Muscle of back (tissue), 11 donors: ENCODE data around the gene MNX1. TPM values are rescaled to one million over a fixed set of nuclear protein-coding genes. Genes with fewer than 3 reads are reported as not detected.

ENCODE experiments used
- DNase-seq, 3 donors: peaks; one replicate each; pipeline versions ENCODE4 v3.0.0 to v3.0.0-alpha.2; 2013
- polyA plus RNA-seq, 10 donors: library from polyadenylated mRNA; unstranded; fragments of 120-200 nt; gene quantifications; one replicate each; pipeline ENCODE4 v1.2.1, GENCODE V29; 2013; ENCODE audit not compliant: insufficient read length in 10 of 10

The MNX1 gene
- polyA plus RNA-seq, 10 donors = 0.07 TPM; not detected in 9

DNA sequence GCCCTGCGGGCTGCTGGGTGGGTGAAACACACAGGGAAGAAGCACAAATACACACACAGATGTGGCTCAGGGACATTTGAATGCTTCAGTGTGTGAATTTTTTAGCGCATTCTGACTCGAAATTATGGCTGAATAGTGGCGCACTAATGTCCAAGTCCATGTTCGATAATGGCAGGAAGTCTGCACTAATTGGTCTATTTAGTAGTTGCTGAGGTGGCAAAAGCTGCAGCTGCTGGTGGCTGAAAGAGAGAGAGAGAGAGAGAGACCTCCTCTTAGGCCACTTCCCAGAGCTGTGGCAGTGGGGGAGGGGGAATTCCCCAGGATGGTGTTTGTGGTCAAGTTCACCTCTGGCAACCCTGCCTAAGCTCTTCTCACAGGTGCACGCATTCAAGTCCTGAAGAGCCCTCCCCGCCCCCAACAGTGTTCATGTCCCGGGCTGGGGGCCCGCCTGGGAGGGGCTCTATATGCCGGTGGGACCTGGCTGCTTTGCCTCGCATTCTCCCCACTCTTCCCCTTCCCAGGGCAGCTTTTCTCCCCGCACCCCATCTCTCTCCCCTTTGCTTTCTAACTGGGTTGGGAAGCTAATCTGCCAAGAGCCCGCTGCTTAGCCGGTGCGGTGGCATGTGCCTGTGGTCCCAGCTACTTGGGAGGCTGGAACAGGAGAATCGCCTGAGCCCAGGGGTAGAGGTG is 6.0 kb upstream of the MNX1 start:
- no peak for DNase-seq

DNA sequence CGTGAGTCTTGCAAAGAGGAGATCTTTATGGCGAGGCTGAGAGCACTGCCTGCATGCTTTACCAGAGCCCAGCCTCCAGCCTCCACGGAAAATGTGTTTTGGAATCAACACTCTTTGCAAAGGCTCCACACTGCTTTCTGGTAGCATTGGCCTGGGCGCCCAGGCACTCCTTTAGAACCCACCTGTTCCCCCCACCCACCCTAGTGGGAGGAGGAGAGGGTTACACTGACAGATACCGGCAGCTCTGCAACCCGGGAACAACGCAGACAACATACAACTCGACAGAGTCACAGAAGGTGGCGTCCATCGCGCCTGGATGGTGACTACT is 5.5 kb upstream of the MNX1 start:
- no peak for DNase-seq

DNA sequence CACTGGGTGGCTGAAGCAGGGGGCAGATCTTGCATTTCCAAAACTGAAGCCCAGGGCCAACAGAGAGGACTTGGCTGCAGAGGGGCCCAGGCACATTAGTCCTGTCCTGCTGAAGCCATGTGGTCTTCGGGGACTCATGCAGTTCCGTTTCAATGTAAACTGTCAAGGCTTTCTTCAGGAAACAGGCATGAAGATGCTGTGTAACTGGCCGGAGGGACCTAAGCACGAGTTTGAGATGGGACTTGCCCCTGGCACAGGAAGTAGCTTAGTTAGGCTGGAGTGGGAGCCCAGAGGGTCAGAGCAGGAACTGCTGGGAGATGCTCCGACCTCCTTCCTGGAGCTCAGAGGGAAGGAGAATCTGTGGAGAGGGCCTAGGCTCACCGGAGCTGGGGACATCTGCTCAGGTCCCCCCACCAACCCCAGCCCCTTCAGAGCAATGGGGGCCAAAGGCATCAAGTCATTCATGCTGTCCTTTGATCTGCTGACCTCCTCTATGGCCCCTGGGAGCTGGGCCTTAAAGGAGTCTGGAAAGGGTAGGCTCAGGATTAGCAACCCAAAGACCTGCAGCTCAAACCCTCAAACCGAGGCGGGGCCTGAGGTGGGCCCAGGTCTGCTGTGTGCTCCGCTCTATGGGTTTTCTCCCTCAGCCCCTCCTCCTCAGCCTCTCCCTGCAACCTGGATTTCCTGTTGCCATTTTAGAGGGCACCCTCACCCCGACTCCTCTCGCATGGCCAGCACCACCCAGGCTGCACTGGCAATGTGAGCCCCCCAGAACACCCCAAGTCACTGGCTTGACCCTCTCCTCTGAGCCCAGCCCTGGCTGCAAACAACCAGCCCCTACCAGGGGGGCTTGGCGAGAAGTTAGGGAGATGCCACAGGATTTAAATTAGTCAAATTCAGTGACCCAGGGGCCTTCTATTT is 4.4 kb upstream of the MNX1 start:
- DNase-seq = no peak

DNA sequence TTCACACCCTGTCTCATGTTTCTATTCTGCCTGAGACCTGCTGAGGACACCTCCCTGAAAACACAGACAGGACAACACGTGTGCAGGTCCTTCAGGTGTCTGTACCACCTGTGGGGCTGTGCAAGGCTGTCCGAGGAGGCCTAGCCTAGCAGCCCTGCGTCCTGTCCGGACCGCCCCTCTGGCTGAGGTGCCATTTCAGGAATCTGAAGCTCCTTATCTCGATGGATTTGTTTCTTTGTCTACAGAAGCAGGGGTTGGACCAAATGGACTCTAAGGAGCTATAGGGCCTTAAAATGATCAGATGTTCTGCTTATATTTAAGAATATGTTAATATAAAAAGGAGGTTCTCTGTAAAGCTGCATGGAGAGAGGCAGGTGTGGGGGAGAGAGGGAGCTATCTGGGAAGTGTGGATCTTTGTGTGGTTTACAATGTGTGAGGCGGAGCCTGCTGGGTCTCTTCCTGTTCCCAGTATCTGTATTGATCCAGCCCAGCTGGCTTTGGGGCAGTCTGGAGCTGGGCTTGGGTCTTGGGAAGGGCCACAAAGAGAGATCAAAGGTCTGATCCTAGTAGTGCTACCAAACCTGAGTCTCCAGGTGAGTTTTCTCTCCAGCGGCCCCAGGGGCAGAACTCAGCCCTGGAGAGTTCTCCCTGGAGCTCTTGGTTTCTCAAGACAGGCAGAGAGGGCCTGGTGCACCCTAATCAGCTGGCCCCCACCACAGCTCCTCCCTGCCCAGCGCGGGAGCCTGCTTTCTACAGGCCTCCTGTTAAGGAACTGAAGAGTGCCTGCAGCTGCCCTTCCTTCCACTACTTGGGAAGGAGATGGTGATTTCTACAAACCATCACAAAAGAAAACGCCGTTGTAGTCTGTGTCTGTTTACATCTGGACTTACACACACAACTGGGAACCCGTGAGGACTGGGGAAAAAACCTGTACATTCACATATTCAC is 3.4 kb upstream of the MNX1 start:
- no peak for DNase-seq

DNA sequence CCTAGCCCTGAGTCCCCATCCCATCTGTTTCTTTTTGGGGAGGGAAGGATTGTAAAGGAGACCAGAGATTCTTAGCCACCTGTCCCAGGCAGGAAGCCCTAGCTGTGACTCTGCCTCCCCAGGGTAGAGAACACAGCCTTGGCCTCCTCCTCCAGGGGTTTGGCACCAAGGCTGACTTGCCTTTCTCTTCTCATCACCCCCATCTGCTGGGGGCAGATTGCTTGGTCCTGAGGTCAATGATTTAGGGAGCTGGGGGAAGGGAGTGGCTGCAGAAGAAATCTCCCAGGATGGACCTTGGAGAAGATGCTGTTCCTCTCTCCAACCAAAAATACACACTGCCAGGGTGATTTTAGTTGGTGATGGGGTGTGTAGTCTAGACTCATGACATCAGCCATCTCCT is 2.6 kb upstream of the MNX1 start:
- DNase-seq = no peak

DNA sequence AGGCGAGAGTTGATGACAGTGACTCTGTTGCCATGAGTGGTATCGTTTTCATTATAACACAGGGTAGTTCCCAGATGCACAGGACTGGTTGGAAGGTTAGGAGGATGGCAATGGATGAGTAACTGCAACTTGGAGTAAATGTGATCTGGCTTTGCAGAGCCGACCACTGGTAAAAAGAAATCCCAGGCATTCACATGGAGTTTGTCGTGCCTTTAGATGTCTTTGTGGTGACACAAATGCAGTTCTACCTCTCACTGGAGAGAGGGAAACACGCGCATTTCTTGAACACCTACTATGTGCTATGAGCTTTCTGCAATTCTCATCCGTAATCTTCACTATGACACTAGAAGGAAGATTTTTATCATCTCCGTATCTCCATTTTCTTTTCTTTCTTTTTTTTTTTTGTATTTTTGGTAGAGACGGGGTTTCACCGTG is 1.7 kb upstream of the MNX1 start:
- DNase-seq = no peak

DNA sequence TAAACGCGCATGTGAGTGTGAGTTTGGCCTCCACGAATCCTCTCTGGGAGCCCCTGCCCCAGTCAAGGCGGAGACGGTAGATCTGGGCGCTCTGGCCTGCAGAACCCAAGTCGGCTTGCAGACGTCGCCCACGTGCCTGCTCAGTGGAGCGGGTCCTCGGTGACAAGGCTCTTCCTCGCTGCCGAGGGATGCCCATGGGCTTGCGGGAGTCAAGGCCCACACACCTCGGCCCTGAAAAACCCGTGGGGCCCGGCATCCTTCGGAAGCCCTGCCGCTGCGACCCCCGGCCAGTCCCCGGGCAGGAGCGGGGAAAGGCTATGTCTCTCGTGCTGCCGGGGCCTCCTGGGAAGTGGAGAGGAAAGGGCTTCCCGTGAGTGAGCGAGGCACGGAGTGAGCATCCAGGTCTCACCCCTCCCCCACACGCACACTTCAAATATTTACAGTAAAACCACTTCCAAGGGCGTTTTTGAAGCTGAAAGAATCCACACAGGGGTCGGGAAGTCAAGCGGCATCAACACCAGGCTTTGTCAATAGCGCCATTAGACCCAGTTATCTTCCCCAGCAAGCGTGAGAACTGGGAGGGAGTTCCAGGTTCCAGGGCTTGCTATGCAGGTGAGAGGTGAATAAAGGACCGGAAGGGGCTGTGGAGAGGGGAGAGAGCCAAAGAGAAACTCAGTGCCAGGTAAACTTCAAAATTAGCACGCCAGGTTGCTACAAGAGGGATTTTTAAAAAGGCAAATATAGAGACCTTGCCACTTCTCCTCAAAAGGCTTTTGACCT is 1.1 kb upstream of the MNX1 start:
- DNase-seq = no peak

DNA sequence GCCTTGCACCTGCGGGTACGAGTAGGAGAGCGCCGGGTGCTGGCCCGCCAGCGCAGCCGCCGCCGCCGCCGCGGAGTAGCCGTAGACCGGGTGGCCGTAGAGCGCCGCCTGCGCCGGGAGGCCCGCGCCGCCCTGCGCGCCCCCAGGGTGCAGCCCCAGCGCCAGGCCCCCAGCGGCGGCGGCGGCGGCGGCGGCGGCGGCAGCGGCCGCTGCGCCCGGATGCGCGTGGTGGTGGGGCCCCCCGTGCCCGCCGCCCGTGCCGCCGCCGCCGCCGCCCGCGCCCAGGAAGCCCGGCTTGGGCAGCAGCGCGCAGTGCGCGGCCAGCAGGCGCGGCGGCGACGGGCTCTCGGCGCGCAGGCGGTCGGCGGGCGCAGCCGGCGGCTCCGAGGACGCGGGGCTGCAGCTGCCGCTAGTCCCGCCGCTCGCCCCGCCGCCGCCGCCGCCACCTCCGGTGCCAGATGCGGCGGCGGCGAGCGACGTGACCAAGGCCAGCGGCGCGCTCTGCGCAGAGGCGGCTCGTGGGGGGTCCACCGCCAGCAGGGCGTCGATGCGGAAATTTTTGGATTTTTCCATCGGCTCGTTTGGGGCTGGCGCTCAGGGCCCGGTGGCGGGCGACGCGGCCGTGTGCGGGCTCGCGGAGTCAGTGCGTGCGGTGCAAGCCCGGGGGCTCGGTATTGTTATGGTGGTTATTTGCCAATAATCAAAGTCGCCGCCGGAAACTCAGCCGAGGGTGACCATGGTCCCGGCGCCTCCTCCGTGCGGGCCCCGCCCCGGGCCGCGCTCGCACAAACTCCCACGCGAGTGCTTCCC is 480 bp downstream of the MNX1 start:
- peak in 1 of 3 donors; percentile 52 for DNase-seq

DNA sequence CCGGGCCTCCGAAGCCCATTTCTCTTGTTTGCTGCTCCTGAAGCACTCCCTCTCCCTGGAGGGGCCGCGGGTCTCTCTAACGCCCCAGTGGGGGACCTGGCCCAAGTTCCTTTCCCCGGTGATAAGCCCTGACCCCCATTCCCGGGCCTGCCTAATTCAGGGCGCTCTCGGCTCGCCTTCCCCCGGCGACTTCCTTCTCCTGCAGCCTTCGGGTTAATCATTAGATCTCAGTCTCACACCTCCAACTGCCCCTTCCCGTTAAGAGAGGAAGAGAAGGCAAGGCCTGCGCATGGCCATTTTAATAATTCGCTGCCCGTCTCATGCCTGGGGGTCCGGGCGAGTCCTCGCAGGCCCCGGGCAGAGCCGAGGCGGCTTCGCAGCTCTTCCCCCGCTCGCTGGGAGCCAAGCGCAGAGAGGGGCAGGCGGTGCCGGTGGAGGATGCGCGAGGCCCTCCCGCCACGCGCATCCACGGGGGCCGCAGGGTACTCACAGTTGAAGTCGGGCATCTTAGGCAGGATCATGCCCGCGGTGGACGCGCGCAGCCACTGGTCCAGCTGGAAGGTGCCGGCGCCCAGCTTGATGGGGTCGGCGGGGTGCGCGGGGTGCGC is 1.2 kb downstream of the MNX1 start:
- no peak for DNase-seq

DNA sequence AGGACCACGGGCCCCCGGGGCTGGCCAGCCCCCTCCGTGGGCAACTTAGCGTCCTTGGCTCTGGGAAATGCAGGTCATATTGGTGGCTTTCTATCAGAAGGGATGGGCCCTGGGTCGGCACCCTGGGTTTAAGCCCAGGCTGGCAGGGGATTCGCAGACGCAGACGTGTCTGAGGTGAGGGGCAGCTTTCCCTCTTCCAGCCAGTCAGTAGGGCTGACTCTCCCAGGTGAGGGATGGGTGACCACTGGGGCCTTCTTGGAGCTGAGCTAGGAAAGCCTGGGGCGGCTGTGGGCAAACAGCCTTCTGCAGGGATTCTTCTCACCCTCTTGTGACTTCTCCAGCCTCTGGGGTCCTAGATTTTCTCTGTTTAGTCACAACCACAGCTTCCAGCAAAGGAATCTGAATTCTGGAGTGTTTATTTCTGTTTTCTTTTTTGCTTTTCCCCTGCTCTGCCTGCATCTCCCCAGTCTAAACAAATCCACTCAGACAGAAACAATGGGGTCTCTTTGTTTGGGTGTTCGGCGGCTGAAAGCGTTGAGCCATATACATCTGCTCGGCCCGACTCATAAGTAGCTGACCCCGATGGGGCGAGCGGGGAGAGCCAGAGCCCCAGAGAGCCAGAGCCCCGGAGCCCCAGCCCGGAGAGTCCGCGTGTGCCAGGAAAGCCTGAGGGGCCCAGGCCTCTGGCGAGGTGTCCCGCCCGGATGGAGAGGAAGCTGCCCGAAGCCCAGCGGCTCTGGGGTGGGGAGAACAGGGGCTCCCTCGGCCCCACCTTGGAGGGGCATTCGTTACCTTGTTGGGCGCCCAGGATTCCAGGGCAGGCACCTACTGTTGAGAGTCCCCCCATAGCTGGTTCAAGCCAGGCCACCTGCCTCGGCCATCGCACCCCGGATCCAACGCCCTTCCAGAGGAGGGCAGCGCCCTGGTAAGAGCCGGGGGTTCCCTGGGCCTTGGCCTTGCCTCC is 2.0 kb downstream of the MNX1 start:
- no peak for DNase-seq

DNA sequence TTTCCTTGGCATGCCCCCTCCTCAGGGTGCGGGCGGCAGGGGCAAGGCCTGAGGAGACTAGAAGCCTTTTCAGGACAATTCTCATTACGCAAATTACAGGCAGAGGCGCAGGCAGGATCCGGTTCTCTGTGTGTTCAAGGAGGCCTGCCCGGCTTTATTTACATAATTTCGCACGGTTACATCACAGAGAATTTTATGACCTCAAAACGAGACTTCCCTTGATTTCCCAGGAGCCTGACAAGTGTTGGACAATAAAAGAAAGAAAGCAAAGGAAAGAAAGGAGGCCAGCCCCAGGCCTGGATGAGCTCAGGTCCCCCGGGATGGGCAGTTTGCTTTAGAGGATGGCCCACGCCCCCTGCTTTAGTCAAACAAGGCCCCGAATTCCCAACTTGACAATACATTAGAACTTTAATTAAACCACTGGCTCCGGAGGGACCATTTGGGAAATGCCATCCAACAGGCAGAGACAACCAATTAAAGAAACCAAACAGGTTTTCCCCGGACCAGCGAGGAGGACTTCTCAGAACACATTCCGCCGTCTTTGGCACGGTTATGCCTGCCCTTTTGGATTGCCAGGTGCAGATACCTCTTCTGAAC is 2.9 kb downstream of the MNX1 start:
- DNase-seq = no peak

DNA sequence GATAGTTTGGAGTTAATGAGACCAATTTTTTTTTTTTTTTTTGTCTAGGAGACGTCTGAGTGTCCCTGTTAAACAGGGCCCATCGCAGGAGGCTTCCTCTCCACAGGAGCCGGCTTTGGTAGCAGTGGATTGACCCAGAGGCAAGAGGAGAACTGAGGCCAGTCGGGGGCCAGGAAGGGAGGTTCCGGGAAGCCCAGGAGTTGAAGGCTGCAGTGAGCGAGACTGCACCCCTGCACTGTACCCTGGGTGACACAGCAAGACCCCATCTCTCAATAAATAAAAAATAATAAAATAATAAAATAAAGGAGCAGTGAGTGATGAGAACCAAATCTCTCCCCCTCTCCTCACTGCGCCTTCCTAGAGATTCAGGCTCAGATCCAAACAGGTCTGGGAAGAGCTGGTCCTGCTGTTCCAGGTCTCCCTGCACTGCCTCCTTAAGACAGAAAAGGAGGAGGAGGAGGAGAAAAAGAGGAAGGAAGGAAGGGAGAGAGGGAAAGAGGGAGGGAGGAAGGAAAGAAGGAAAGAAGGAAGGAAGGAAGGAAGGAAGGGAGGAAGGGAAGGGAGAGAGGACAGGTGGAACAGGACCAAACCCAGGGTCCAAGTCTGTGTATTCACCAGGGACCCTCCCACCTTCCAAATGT is 3.5 kb downstream of the MNX1 start:
- no peak for DNase-seq

DNA sequence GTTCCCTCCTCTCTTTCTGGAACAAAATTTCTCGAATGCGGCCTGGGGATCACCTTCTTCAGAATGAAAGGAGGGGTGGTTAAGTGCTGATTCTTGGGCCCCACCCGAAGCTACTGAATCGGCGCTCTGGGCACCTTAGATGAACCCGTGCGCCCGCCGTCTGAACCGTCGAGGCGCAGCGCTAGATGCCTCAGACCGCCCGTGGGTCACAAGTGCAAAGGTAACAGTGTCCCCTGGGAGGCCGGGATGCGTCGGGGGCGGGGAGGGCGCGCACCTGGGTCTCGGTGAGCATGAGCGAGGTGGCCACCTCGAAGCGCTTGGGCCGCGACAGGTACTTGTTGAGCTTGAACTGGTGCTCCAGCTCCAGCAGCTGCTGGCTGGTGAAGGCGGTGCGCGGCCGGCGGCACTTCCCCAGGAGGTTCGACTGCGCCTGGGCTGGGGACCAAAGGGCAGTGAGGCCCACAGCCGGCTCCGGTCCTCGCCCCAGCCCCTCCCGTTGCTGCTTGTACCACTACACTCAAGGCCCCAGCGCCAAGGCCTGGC is 4.2 kb downstream of the MNX1 start:
- DNase-seq = no peak

DNA sequence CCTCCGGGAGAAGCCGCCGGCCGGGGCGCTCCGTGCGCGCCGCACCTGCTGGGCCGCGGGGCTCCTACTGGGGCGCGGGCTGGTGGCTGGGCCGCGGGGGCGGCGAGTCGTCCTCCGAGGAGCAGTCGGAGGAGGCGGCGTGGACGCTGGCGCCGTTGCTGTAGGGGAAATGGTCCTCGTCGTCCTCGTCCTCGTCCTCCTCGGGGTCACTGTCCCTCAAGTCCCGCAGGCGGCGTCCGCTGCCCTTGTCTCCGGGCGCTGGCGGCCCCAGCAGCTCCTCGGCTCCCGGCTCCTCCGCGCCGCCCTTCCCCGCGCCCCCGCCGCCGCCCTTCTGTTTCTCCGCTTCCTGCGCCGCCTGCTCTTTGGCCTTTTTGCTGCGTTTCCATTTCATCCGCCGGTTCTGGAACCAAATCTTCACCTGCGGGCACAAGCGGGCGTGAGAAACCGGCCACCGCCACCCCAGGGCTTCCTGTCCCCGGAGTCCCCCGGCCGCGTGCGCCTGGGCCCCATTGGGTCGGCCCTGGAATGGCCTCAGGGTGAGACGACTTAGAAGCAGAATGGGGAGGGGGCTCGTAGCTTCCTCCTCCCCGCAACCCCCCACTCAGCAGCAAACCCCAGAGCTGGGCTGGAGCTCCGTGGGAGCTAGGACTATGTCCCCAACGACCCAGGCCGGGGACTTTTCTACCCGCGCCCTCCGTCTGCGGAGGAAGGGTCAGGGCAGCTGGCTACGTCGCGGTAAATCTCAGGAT is 4.8 kb downstream of the MNX1 start:
- no peak for DNase-seq

DNA sequence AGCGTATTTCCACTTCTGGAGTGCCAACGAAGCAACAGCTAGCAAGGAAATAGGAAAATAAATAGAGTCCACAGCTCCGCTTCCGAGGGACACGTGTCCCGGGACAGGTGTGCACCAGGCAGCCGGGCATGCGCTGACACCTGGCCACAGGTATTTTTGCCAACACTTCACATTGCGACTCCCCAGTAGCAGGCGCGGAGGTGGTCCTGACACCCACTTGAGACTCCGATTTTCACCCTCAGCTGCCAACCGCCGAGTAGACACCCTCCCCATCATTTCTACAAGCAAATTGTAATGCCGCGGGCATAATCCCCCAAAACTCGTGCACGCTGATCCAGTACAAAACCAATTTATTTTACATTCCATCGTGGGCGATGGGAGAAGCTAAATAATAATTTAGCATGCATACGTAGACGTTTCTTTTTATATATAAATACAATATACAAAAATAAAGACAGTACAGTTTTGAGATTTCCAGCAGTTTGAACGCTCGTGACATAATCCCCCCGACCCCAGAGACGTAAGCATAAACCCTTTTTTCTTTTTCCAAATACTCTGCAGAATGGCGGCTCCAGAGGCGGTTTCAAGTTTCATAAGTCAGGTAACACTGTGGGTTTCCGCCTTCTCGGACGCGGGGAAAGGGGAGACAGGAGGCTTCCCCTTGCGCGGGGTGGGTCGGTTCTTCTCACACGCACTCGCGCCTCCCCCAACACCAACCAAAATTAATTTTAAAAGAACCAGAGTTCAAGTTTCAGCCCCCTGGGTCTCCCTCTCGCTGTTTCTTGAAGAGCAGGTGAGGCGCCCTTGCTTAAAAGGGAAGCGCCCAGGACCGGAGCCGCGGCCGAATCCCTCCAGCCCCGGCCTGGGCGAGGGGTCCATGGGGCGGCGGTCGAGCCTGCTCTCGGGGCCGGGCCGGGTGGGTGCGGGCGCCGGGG is 5.7 kb downstream of the MNX1 start:
- no peak for DNase-seq
